Measurements from ENCODE around the gene RPP25L.
A peak's percentile ranks its signal among the peaks of the same experiment; 100 is the strongest.

The RPP25L gene

DNA sequence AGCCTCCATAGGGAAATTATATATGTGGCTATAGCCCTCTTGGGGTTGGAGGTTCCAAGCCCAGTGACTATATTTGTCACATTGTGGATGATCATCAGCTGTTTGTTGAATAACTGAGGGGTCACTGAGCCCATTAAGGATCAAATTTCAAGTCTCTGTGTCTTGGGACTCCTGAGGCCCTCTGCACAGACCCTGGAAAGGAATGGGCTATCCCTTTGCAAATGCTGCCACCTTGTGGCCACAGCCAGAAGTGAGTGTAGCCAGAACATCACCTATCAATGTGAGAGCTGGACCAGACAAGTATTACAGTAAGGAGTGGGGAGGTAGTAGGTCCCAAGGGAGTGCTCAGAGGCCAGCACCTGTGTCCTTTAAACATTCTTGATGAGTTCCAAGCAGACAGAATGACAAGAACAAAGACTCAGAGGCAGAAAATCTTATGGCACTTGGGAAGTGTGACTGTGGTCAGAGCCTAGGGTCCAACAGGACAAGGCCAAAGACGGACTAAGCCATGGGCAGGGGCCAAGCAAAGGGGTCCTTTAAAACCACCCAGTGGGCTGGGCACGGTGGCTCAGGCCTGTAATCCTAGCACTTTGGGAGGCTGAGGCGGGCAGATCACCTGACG, 8.2 kb downstream of the RPP25L start:
- no peaks in the 10 kb centered on the region for H3K27me3 ChIP-seq (ENCODE audit: insufficient read depth, low read length)
- no peaks in the 10 kb centered on the region for H3K79me1 ChIP-seq (ENCODE audit: low read length)
- no peak overlapping the region for H3K4me3 ChIP-seq (ENCODE audit: low read depth, low read length)
- H3K9ac ChIP-seq (ENCODE audit: low read length), result no peak overlapping the region
- H3K4me1 ChIP-seq (ENCODE audit: control insufficient read depth in 1 of 2, insufficient read depth in 2 of 2, low read length in 2 of 2), result peaks cover 0 to 1% of the 10 kb centered on the region in 2 experiments
- H3K27ac ChIP-seq (ENCODE audit: low read depth, low read length), result no peak overlapping the region
- no peak overlapping the region for H3K4ac ChIP-seq (ENCODE audit: low read depth, low read length)
- DNase-seq, result peak; percentile 64 to 92
- H3K18ac ChIP-seq (ENCODE audit: low read length), result no peak overlapping the region
- H3K14ac ChIP-seq (ENCODE audit: low read length), result no peak overlapping the region
- H2BK12ac ChIP-seq (ENCODE audit: low read length), result no peak overlapping the region
- no peaks in the 10 kb centered on the region for H3K36me3 ChIP-seq (ENCODE audit: control insufficient read depth in 1 of 2, insufficient read depth in 2 of 2, low read length in 2 of 2)
- H3K9me3 ChIP-seq (ENCODE audit: insufficient read depth, low read depth, low read length), result no peaks in the 10 kb centered on the region
- no peak overlapping the region for H4K12ac ChIP-seq (ENCODE audit: low read depth, low read length)
- no peaks in the 10 kb centered on the region for H3K79me2 ChIP-seq (ENCODE audit: control insufficient read depth, insufficient read depth, low read length, poor library complexity)
- no peak overlapping the region for H3K23ac ChIP-seq (ENCODE audit: low read length)
- H3K4me2 ChIP-seq (ENCODE audit: low read length), result no peak overlapping the region
- no peak overlapping the region for H2BK120ac ChIP-seq (ENCODE audit: insufficient read depth, low read length, poor library complexity)
- H2AK5ac ChIP-seq (ENCODE audit: low read length), result no peak overlapping the region
- no peak overlapping the region for H4K91ac ChIP-seq (ENCODE audit: low read depth, low read length)
- no peak overlapping the region for H2BK5ac ChIP-seq (ENCODE audit: low read depth, low read length, poor library complexity)
- H2AFZ ChIP-seq (ENCODE audit: insufficient read depth, low read length, poor library complexity), result no peak overlapping the region
- no CpG with 5 or more reads among the region's 4 CpGs for WGBS (ENCODE audit: extremely low coverage, insufficient coverage, insufficient read length)
- H4K8ac ChIP-seq (ENCODE audit: low read depth, low read length), result no peak overlapping the region

DNA sequence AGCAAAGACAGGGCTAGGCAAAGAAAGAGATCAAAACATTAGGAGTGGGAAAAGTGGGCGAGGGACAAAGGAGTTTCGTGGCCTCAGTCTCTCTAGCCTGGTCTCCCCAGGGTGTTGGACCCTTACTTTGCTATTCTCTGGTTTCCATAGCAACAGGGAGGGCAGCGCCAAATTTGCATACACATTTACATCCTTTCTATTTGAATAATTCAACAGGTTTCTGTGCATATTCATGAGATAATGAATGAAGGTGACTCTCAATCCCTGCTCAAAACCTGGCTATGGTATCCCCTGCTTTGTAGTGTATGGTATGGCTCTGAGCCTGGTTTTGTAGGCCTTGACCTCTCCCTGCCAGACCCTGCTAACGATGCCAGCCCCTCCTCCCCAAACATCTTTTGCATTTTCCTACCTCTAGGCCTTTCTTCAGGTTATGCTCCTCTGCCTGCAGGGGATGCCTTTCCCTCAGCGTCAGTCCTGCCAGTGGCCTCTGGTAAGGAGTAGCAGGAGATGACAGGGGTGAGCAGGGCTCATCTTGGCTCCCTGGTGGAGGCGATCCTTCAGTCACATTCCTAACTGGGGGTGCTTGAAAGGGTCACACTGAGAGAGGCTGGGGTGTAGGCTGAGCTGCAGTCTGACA, 9.8 kb downstream of the RPP25L start:
- Histone ChIP-seq H3K27ac (ENCODE audit: low read depth, low read length) (no peak overlapping the region), H2AK5ac (ENCODE audit: low read length) (no peak overlapping the region), H3K79me2 (ENCODE audit: control insufficient read depth, insufficient read depth, low read length, poor library complexity) (no peaks in the 10 kb centered on the region)

DNA sequence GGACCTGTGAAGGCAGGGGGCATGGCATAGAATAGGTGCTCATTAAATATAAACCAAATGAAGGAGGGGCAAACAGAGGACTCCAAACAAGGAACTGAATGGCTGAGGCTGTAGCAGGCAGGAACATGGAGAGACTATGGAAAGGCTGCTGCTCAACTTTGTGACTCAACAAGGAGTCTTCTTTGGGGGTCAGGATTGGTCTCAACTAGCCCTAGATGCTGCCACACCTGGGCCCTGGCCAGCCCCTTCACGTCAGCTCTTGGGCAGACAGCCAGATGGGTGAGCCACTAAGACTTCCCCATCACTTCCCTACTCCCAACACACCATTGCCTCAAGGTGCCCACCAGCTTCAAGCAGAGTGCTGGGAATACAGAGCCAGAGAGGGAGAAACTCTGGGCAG, 11.0 kb downstream of the RPP25L start:
- H3K9ac ChIP-seq (ENCODE audit: low read length), result no peak overlapping the region
- H3K4me2 ChIP-seq (ENCODE audit: low read length), result no peak overlapping the region
- no peak overlapping the region for H2BK120ac ChIP-seq (ENCODE audit: insufficient read depth, low read length, poor library complexity)
- no peak overlapping the region for H3K23ac ChIP-seq (ENCODE audit: low read length)
- H3K9me3 ChIP-seq (ENCODE audit: insufficient read depth, low read depth, low read length), result peaks cover 1% of the 10 kb centered on the region
- no peak overlapping the region for H2AFZ ChIP-seq (ENCODE audit: insufficient read depth, low read length, poor library complexity)
- no peak overlapping the region for H4K8ac ChIP-seq (ENCODE audit: low read depth, low read length)
- no peak overlapping the region for H3K4ac ChIP-seq (ENCODE audit: low read depth, low read length)
- no peak overlapping the region for H2AK5ac ChIP-seq (ENCODE audit: low read length)
- peaks cover 0 to 1% of the 10 kb centered on the region in 2 experiments for H3K4me1 ChIP-seq (ENCODE audit: control insufficient read depth in 1 of 2, insufficient read depth in 2 of 2, low read length in 2 of 2)
- H4K91ac ChIP-seq (ENCODE audit: low read depth, low read length), result no peak overlapping the region
- no peak overlapping the region for H2BK12ac ChIP-seq (ENCODE audit: low read length)
- H3K79me1 ChIP-seq (ENCODE audit: low read length), result no peaks in the 10 kb centered on the region
- no CpG with 5 or more reads among the region's 1 CpG for WGBS (ENCODE audit: extremely low coverage, insufficient coverage, insufficient read length)
- no peak overlapping the region for H3K14ac ChIP-seq (ENCODE audit: low read length)
- no peak overlapping the region for H3K27ac ChIP-seq (ENCODE audit: low read depth, low read length)
- DNase-seq, result no peak
- H4K12ac ChIP-seq (ENCODE audit: low read depth, low read length), result no peak overlapping the region
- no peak overlapping the region for H3K18ac ChIP-seq (ENCODE audit: low read length)
- H3K27me3 ChIP-seq (ENCODE audit: insufficient read depth, low read length), result no peaks in the 10 kb centered on the region
- no peak overlapping the region for H2BK5ac ChIP-seq (ENCODE audit: low read depth, low read length, poor library complexity)
- H3K79me2 ChIP-seq (ENCODE audit: control insufficient read depth, insufficient read depth, low read length, poor library complexity), result no peaks in the 10 kb centered on the region
- no peak overlapping the region for H3K4me3 ChIP-seq (ENCODE audit: low read depth, low read length)
- no peaks in the 10 kb centered on the region for H3K36me3 ChIP-seq (ENCODE audit: control insufficient read depth in 1 of 2, insufficient read depth in 2 of 2, low read length in 2 of 2)

More for the DNA sequence above, 9.8 kb downstream of the RPP25L start:
- Histone ChIP-seq H3K79me1 (ENCODE audit: low read length) (no peaks in the 10 kb centered on the region), H3K18ac (ENCODE audit: low read length) (no peak overlapping the region), H2BK12ac (ENCODE audit: low read length) (no peak overlapping the region), H3K36me3 (ENCODE audit: control insufficient read depth in 1 of 2, insufficient read depth in 2 of 2, low read length in 2 of 2) (no peaks in the 10 kb centered on the region), H3K27me3 (ENCODE audit: insufficient read depth, low read length) (no peaks in the 10 kb centered on the region), H3K4ac (ENCODE audit: low read depth, low read length) (no peak overlapping the region), H4K8ac (ENCODE audit: low read depth, low read length) (no peak overlapping the region), H3K23ac (ENCODE audit: low read length) (no peak overlapping the region), H4K12ac (ENCODE audit: low read depth, low read length) (no peak overlapping the region), H3K9me3 (ENCODE audit: insufficient read depth, low read depth, low read length) (no peaks in the 10 kb centered on the region), H3K14ac (ENCODE audit: low read length) (no peak overlapping the region), H2BK120ac (ENCODE audit: insufficient read depth, low read length, poor library complexity) (no peak overlapping the region), H3K4me3 (ENCODE audit: low read depth, low read length) (no peak overlapping the region), H3K4me2 (ENCODE audit: low read length) (no peak overlapping the region), H4K91ac (ENCODE audit: low read depth, low read length) (no peak overlapping the region), H2AFZ (ENCODE audit: insufficient read depth, low read length, poor library complexity) (no peak overlapping the region), H2BK5ac (ENCODE audit: low read depth, low read length, poor library complexity) (no peak overlapping the region), H3K9ac (ENCODE audit: low read length) (no peak overlapping the region), H3K4me1 (ENCODE audit: control insufficient read depth in 1 of 2, insufficient read depth in 2 of 2, low read length in 2 of 2) (peaks cover 0 to 1% of the 10 kb centered on the region in 2 experiments)
- no CpG with 5 or more reads among the region's 6 CpGs for WGBS (ENCODE audit: extremely low coverage, insufficient coverage, insufficient read length)
- DNase-seq, result no peak

DNA sequence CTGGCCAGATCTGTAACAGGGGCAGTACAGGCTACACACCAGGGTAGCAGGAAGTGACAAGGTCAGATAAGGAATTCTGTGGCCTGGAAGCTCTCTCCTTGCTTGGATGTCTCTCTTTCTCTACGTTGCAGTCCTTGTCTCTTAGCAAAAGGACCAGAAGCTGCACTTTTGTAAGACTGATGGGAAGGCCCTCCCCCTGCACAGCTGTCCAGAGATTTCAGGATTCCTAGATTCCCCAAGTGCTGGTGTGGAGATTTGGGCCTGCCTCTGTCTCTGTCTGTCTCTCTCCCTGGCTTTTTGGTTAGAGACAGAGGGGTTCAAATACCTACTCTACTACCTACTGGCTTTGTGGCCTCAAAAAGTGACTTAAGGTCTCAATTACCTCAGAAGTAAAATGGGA, 12.4 kb downstream of the RPP25L start:
- Histone ChIP-seq H3K18ac (ENCODE audit: low read length) (no peak overlapping the region), H2BK5ac (ENCODE audit: low read depth, low read length, poor library complexity) (no peak overlapping the region), H3K4me2 (ENCODE audit: low read length) (no peak overlapping the region), H2BK12ac (ENCODE audit: low read length) (no peak overlapping the region), H3K27ac (ENCODE audit: low read depth, low read length) (no peak overlapping the region), H4K12ac (ENCODE audit: low read depth, low read length) (no peak overlapping the region), H3K4me1 (ENCODE audit: control insufficient read depth in 1 of 2, insufficient read depth in 2 of 2, low read length in 2 of 2) (peaks cover 0 to 1% of the 10 kb centered on the region in 2 experiments), H3K36me3 (ENCODE audit: control insufficient read depth in 1 of 2, insufficient read depth in 2 of 2, low read length in 2 of 2) (no peaks in the 10 kb centered on the region), H3K79me2 (ENCODE audit: control insufficient read depth, insufficient read depth, low read length, poor library complexity) (no peaks in the 10 kb centered on the region), H3K27me3 (ENCODE audit: insufficient read depth, low read length) (no peaks in the 10 kb centered on the region), H3K14ac (ENCODE audit: low read length) (no peak overlapping the region), H3K9ac (ENCODE audit: low read length) (no peak overlapping the region), H3K4me3 (ENCODE audit: low read depth, low read length) (no peak overlapping the region), H4K91ac (ENCODE audit: low read depth, low read length) (no peak overlapping the region), H3K23ac (ENCODE audit: low read length) (no peak overlapping the region), H2AK5ac (ENCODE audit: low read length) (no peak overlapping the region), H3K9me3 (ENCODE audit: insufficient read depth, low read depth, low read length) (peaks cover 1% of the 10 kb centered on the region), H2BK120ac (ENCODE audit: insufficient read depth, low read length, poor library complexity) (no peak overlapping the region), H3K4ac (ENCODE audit: low read depth, low read length) (no peak overlapping the region), H2AFZ (ENCODE audit: insufficient read depth, low read length, poor library complexity) (no peak overlapping the region), H3K79me1 (ENCODE audit: low read length) (no peaks in the 10 kb centered on the region), H4K8ac (ENCODE audit: low read depth, low read length) (no peak overlapping the region)
- no peak for DNase-seq
- WGBS (ENCODE audit: extremely low coverage, insufficient coverage, insufficient read length), result no CpG with 5 or more reads among the region's 1 CpG

Measured in trophoblast cell (in vitro differentiated cells and primary cell).